Measurements from ENCODE around the gene AKAIN1. TPM values are rescaled to one million over a fixed set of nuclear protein-coding genes. Genes with fewer than 3 reads are reported as not detected.

The AKAIN1 gene
- polyA plus RNA-seq, 2 of the 4 experiments (the other 2 are of a cell fraction), result not detected

DNA sequence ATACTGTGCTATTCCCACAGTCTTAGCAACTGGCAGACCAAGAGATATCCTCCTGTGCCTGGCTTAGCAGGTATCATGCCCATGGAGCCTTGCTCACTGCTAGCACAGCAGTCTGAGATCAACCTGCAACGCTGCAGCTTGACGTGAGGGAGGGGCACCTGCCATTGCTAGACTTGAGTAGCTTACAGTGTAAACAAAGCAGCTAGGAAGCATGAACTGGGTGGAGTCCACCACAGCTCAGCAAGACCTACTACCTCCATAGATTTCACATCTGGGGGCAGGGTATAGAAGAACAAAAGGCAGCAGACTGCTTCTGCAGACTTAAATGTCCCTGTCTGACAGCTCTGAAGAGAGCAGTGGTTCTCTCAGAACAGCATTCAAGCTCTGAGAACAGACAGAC, 74.8 kb downstream of the AKAIN1 start (continued):
- TF ChIP-seq JUN (IDR thresholded peaks at IDR 0.05) (no peak), TP53 (CRISPR knock-in tag; IDR thresholded peaks at IDR 0.05) (no peak), NPAS2 (CRISPR knock-in tag; IDR thresholded peaks at IDR 0.05; ENCODE audit: borderline replicate concordance) (no peak), MAZ (IDR thresholded peaks at IDR 0.05; ENCODE audit: borderline replicate concordance, low read depth, low read length) (no peak), RNF2 (IDR thresholded peaks at IDR 0.05; ENCODE audit: borderline replicate concordance, low read depth) (no peak), ZSCAN20 (CRISPR knock-in tag; IDR thresholded peaks at IDR 0.05) (no peak), MAX (IDR thresholded peaks at IDR 0.05) (no peak)

DNA sequence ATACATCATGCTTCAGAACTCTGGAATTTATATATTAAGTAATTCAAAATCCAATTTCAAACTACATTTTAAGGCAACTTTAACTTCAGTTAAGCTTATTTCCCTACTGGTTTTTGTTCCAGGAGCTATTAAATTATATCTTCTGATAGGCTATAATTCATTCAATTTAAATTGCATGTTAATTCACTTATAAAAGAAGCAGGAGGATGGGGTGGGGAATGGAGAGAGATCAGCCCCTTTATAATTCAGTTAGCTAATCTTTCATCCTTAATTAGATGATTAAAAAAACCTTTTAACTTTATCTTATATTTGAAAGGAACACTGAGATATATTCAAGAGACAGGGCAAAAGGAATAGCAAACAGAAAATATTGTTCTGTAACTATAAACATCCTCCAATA, 86.8 kb downstream of the AKAIN1 start:
- Histone ChIP-seq H3K4me2 (no peak overlapping the region), H3K4me1 (no peaks in the 10 kb centered on the region), H3K4me3 (no peak overlapping the region), H3K9me3 (no peaks in the 10 kb centered on the region), H3K27ac (no peak overlapping the region)
- ChIA-PET CTCF (no interaction called here), POLR2A (no interaction called here)
- no peak for DNase-seq (ENCODE audit: low read depth in 1 of 2, low spot score in 1 of 2)
- no peak for FAIRE-seq
- TF ChIP-seq E2F6 (IDR thresholded peaks at IDR 0.05; ENCODE audit: borderline replicate concordance, low read depth), result no peak
- no peak for TF ChIP-seq NFE2L2 (conservative IDR thresholded peaks at IDR 0.05; ENCODE audit: low read length)
- TF ChIP-seq, protein P1, sequence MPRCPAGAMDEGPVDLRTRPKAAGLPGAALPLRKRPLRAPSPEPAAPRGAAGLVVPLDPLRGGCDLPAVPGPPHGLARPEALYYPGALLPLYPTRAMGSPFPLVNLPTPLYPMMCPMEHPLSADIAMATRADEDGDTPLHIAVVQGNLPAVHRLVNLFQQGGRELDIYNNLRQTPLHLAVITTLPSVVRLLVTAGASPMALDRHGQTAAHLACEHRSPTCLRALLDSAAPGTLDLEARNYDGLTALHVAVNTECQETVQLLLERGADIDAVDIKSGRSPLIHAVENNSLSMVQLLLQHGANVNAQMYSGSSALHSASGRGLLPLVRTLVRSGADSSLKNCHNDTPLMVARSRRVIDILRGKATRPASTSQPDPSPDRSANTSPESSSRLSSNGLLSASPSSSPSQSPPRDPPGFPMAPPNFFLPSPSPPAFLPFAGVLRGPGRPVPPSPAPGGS (IDR thresholded peaks at IDR 0.05), result no peak
- no peak for TF ChIP-seq ZFP36 (IDR thresholded peaks at IDR 0.05; ENCODE audit: borderline replicate concordance, partially characterized antibody)
- TF ChIP-seq CBX8 (IDR thresholded peaks at IDR 0.05), result no peak
- TF ChIP-seq HOXA7 (CRISPR knock-in tag; IDR thresholded peaks at IDR 0.05), result no peak
- no peak for TF ChIP-seq RNF2 (IDR thresholded peaks at IDR 0.05; ENCODE audit: borderline replicate concordance, low read depth)
- TF ChIP-seq JUNB (IDR thresholded peaks at IDR 0.05), result no peak
- TF ChIP-seq PBX3 (IDR thresholded peaks at IDR 0.05), result no peak
- no peak for TF ChIP-seq RFX5 (IDR thresholded peaks at IDR 0.05)
- TF ChIP-seq HMGXB4 (CRISPR knock-in tag; IDR thresholded peaks at IDR 0.05; ENCODE audit: borderline replicate concordance), result no peak
- no peak for TF ChIP-seq MYC (IDR thresholded peaks at IDR 0.05; ENCODE audit: borderline replicate concordance, low read length)
- TF ChIP-seq PHF8 (IDR thresholded peaks at IDR 0.05; ENCODE audit: borderline replicate concordance, low read depth), result no peak
- no peak for TF ChIP-seq TFCP2L1 (CRISPR knock-in tag; IDR thresholded peaks at IDR 0.05)
- TF ChIP-seq BHLHE40 (IDR thresholded peaks at IDR 0.05; ENCODE audit: low read depth, low read length), result no peak
- TF ChIP-seq POLR2AphosphoS2 (conservative IDR thresholded peaks at IDR 0.05; ENCODE audit: low read length), result no peak
- no peak for TF ChIP-seq HEYL (CRISPR knock-in tag; IDR thresholded peaks at IDR 0.05)
- no peak for ATAC-seq
